Activated CD8-positive, alpha-beta memory T cell treated with anti-CD3 and anti-CD28 coated beads for 4 hours (primary cell): ENCODE data around the gene TSPAN18.

Source experiments
- DNase-seq, 2 donors: peaks; one replicate each; pipeline ENCODE4 v3.0.0-alpha.2; 2020; ENCODE audit warnings: low read depth in 2 of 2

Gene TSPAN18

GRCh38 chr11:44711113-44711786 is 15.5 kb upstream of the TSPAN18 start:
- DNase-seq: no peak

GRCh38 chr11:44711787-44712608 is 14.8 kb upstream of the TSPAN18 start:
- DNase-seq: no peak

GRCh38 chr11:44713022-44713421 is 13.7 kb upstream of the TSPAN18 start:
- DNase-seq: no peak

- DNase-seq: no peak
Observed at GRCh38 chr11:44716256-44716655, 10.5 kb upstream of the TSPAN18 start.

GRCh38 chr11:44718057-44718456 is 8.7 kb upstream of the TSPAN18 start:
- DNase-seq: no peak

GRCh38 chr11:44718612-44719390 is 8.0 kb upstream of the TSPAN18 start:
- DNase-seq: no peak

GRCh38 chr11:44725016-44725685 is 1.6 kb upstream of the TSPAN18 start:
- no peak for DNase-seq

- DNase-seq: no peak
Observed at GRCh38 chr11:44725757-44726282, 942 bp upstream of the TSPAN18 start.

- no peak for DNase-seq
Observed at GRCh38 chr11:44727114-44727372, 281 bp downstream of the TSPAN18 start.

GRCh38 chr11:44727373-44728287 is 868 bp downstream of the TSPAN18 start:
- DNase-seq: peak; percentile 29 to 51

- DNase-seq: no peak
Observed at GRCh38 chr11:44728491-44728910, 1.7 kb downstream of the TSPAN18 start.

GRCh38 chr11:44729063-44729462 is 2.3 kb downstream of the TSPAN18 start:
- DNase-seq: no peak

- no peak for DNase-seq
Observed at GRCh38 chr11:44729713-44730112, 3.0 kb downstream of the TSPAN18 start.

GRCh38 chr11:44730775-44731174 is 4.0 kb downstream of the TSPAN18 start:
- DNase-seq: no peak

GRCh38 chr11:44731685-44732430 is 5.1 kb downstream of the TSPAN18 start:
- no peak for DNase-seq

GRCh38 chr11:44732564-44732963 is 5.8 kb downstream of the TSPAN18 start:
- no peak for DNase-seq

GRCh38 chr11:44733877-44734276 is 7.1 kb downstream of the TSPAN18 start:
- DNase-seq: no peak

- no peak for DNase-seq
Observed at GRCh38 chr11:44734843-44735381, 8.2 kb downstream of the TSPAN18 start.

- DNase-seq: no peak
Observed at GRCh38 chr11:44736791-44737190, 10.0 kb downstream of the TSPAN18 start.
